Mesenchymal stem cell (in vitro differentiated cells and primary cell): Measurements from ENCODE around the gene CAMK2G.

Experiments
- DNase-seq: peaks from one replicate; pipeline ENCODE4 v3.0.0-alpha.2; 2013
- H2AFZ ChIP-seq: one replicate; pipeline ENCODE4 v1.6.1; 2013; ENCODE audit warnings: low read depth, mild to moderate bottlenecking, control low read depth, inconsistent platforms, low read length, moderate library complexity
- H2AK5ac ChIP-seq: 2 replicates; pipeline ENCODE4 v1.6.1; 2013; ENCODE audit warnings: low read length, moderate library complexity, mild to moderate bottlenecking, inconsistent platforms; ENCODE audit not compliant: severe bottlenecking
- H2BK120ac ChIP-seq: one replicate; pipeline ENCODE4 v1.6.1; 2013; ENCODE audit warnings: low read depth, mild to moderate bottlenecking, inconsistent platforms, low read length, moderate library complexity
- H2BK12ac ChIP-seq, 2 experiments: one replicate each; pipeline ENCODE4 v1.6.1; 2013; ENCODE audit warnings: inconsistent platforms in 2 of 2, low read length in 2 of 2, mild to moderate bottlenecking in 2 of 2, moderate library complexity in 2 of 2, control low read depth in 1 of 2
- H2BK15ac ChIP-seq: one replicate; pipeline ENCODE4 v1.6.1; 2013; ENCODE audit warnings: mild to moderate bottlenecking, low read depth, inconsistent platforms; ENCODE audit not compliant: poor library complexity, severe bottlenecking
- H2BK5ac ChIP-seq: 2 replicates; pipeline ENCODE4 v1.6.1; 2013; ENCODE audit warnings: low read depth, mild to moderate bottlenecking, low read length, control low read depth, inconsistent platforms; ENCODE audit not compliant: poor library complexity, severe bottlenecking
- H3K14ac ChIP-seq, 2 experiments: one replicate each; pipeline ENCODE4 v1.6.1; 2013; ENCODE audit warnings: inconsistent platforms in 2 of 2, low read length in 2 of 2, control low read depth in 1 of 2, mild to moderate bottlenecking in 1 of 2, moderate library complexity in 1 of 2
- H3K18ac ChIP-seq, 2 experiments: one replicate each; pipeline ENCODE4 v1.6.1; 2013; ENCODE audit warnings: inconsistent platforms in 2 of 2, low read length in 2 of 2, control low read depth in 1 of 2, low read depth in 1 of 2, mild to moderate bottlenecking in 1 of 2
- H3K23ac ChIP-seq, 2 experiments: one replicate each; pipeline ENCODE4 v1.6.1; 2013; ENCODE audit warnings: inconsistent platforms in 2 of 2, low read length in 2 of 2, mild to moderate bottlenecking in 2 of 2, moderate library complexity in 2 of 2, control low read depth in 1 of 2
- H3K27ac ChIP-seq: 2 replicates; pipeline ENCODE4 v1.5.1; 2013; ENCODE audit warnings: mild to moderate bottlenecking, moderate library complexity, low read length, control low read depth, inconsistent platforms; ENCODE audit not compliant: poor library complexity, severe bottlenecking
- H3K27me3 ChIP-seq, 2 experiments: 2 replicates each; pipeline versions ENCODE4 v1.6.1 to v1.7.0; 2013; ENCODE audit warnings: low read length in 2 of 2, mild to moderate bottlenecking in 2 of 2, moderate library complexity in 2 of 2, control low read depth in 1 of 2, inconsistent platforms in 1 of 2; ENCODE audit not compliant: control insufficient read depth in 1 of 2, insufficient read depth in 1 of 2
- H3K36me3 ChIP-seq, 2 experiments: 2 replicates each; pipeline versions ENCODE4 v1.6.1 to v1.7.0; 2013; ENCODE audit warnings: low read length in 2 of 2, control low read depth in 1 of 2, inconsistent platforms in 1 of 2, low read depth in 1 of 2, mild to moderate bottlenecking in 1 of 2; ENCODE audit not compliant: insufficient read depth in 2 of 2, control insufficient read depth in 1 of 2
- H3K4ac ChIP-seq, 2 experiments: one replicate each; pipeline ENCODE4 v1.6.1; 2013; ENCODE audit warnings: inconsistent platforms in 2 of 2, low read length in 2 of 2, mild to moderate bottlenecking in 2 of 2, moderate library complexity in 2 of 2, control low read depth in 1 of 2, low read depth in 1 of 2
- H3K4me1 ChIP-seq: 2 replicates; pipeline ENCODE4 v1.6.1; 2013; ENCODE audit warnings: low read depth, low read length, control low read depth; ENCODE audit not compliant: control insufficient read depth, insufficient read depth
- H3K4me2 ChIP-seq: 2 replicates; pipeline ENCODE4 v1.6.1; 2013; ENCODE audit warnings: low read length, mild to moderate bottlenecking, inconsistent platforms; ENCODE audit not compliant: poor library complexity, severe bottlenecking
- H3K4me3 ChIP-seq, 2 experiments: 2 replicates each; pipeline versions ENCODE4 v1.5.1 to v1.7.0; 2013; ENCODE audit warnings: low read length in 2 of 2, mild to moderate bottlenecking in 2 of 2, control low read depth in 1 of 2, low read depth in 1 of 2; ENCODE audit not compliant: insufficient read depth in 1 of 2
- H3K79me1 ChIP-seq: replicated peaks from 2 replicates; pipeline ENCODE4 v1.6.1; 2013; ENCODE audit warnings: mild to moderate bottlenecking, control low read depth, low read length, inconsistent platforms; ENCODE audit not compliant: poor library complexity, severe bottlenecking
- H3K9ac ChIP-seq: 2 replicates; pipeline ENCODE4 v1.7.0; 2013; ENCODE audit warnings: mild to moderate bottlenecking, low read length, moderate library complexity
- H3K9me3 ChIP-seq: 2 replicates; pipeline ENCODE4 v1.7.0; 2013; ENCODE audit warnings: mild to moderate bottlenecking, low read length; ENCODE audit not compliant: control insufficient read depth
- H4K8ac ChIP-seq: one replicate; pipeline ENCODE4 v1.6.1; 2013; ENCODE audit warnings: inconsistent platforms, mild to moderate bottlenecking, low read length, moderate library complexity
- H4K91ac ChIP-seq: one replicate; pipeline ENCODE4 v1.6.1; 2013; ENCODE audit warnings: mild to moderate bottlenecking, low read length, inconsistent platforms
- WGBS: methylation state at CpG from one replicate; pipeline ENCODE4 v1.1.7; 2013; ENCODE audit warnings: mixed read lengths; 5-methylcytosine and 5-hydroxymethylcytosine counted together

CAMK2G gene

DNA sequence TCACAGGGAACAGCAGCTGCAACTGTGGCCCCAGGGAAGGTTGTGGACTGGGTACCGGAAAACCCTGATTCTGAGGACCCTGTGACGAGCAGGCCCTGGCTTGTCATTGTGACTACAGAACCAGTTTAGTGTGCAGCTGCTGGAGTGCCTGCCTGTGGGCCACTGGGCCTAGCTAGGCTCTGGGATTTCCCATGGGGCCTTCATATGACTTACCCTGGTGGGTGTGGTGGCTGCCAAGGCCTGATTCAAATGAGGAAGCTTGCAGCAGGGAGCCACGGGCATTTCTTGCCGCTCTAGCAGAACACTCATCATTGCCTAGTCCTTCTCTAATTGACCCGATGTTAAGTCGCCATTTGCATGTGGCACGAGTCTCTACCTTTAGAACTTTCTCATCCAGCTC is 14.7 kb upstream of the CAMK2G start:
- H2AK5ac ChIP-seq = peak overlapping the region; percentile 99
- H3K18ac ChIP-seq = peak overlapping the region; percentile 6 to 90
- no peak overlapping the region for H2BK15ac ChIP-seq
- H3K36me3 ChIP-seq = no peaks in the 10 kb centered on the region
- H3K4ac ChIP-seq = peak overlapping the region; percentile 96 to 99
- H2BK5ac ChIP-seq = no peak overlapping the region
- peaks cover 2% of the 10 kb centered on the region for H3K79me1 ChIP-seq
- DNase-seq = peak; percentile 78
- peak overlapping the region; percentile 94 to 99 for H2BK12ac ChIP-seq
- peak overlapping the region; percentile 18 for H2AFZ ChIP-seq
- H3K27me3 ChIP-seq = no peaks in the 10 kb centered on the region
- peak overlapping the region; percentile 37 for H2BK120ac ChIP-seq
- H3K9ac ChIP-seq = peak overlapping the region; percentile 86
- no peaks in the 10 kb centered on the region for H3K9me3 ChIP-seq
- H3K4me1 ChIP-seq = peaks cover 27% of the 10 kb centered on the region
- no peak overlapping the region for H3K4me2 ChIP-seq
- whole genome bisulfite sequencing = 69% methylated on average over 7 of the region's 7 CpGs
- no peak overlapping the region for H3K4me3 ChIP-seq
- H4K91ac ChIP-seq = peak overlapping the region; percentile 74
- H3K27ac ChIP-seq = peak overlapping the region; percentile 100
- H3K23ac ChIP-seq = no peak overlapping the region
- H4K8ac ChIP-seq = peak overlapping the region; percentile 82
- peak overlapping the region in 1 of 2 experiments; percentile 87 for H3K14ac ChIP-seq

DNA sequence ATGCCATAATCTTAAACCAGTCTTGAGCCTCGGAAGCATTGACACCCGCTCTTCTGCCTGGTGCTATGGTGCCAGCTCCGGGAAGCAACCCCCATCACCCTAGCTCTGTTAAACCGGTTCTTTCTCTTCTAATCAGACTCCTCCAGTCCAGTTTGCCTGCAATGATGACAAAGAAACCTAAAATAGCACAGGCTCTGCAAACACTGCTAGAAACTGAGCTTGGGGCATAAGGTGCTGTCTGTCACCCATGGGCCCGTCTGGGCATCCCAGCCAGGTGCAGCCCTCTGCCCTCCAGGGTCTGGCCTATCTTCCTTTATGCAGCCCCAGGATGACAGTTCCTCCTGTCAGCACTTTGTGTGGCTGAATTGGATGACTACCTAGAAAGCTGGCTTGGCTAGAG is 14.2 kb upstream of the CAMK2G start:
- peak overlapping the region; percentile 74 for H4K91ac ChIP-seq

DNA sequence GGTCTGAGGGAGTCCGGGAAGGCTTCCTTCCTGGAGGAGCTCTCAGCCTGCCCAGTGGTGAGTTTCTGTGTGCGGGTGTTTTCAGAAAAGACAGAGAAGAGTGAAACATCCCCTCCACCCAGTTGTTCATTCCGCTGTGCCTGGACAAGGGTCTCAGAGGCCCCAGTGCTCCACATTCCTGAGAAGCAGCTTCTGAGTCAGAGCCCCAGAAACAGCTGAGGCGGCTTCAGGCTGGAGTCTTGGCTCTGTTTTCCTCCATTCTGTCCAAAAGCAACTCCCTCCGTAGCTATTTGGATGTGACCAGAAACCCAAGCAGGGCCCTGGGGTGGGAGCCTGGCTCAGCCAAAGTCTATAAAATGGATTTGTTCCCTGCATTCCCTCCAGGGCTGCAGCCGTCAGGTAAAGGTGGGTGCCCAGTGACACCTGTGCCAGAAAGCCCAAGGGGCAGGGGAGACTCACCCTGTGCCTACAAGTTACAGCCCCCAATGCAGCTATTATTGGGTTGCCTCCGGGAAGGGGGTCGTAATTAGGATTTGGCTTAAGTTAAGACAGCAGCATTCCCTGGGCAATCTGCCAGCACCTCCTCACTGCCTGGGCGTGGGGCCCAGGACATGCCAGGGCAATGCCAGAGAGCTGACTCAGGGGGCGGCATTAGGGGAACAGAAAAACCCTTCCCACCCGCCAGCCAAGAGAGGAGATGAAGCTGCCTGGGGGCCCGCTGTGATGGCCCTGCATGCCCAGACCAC is 13.1 kb upstream of the CAMK2G start:
- Histone ChIP-seq H3K27ac (peak overlapping the region; percentile 100), H2BK5ac (peak overlapping the region; percentile 99), H3K9ac (peak overlapping the region; percentile 86), H3K4me1 (peaks cover 24% of the 10 kb centered on the region), H3K79me1 (peaks cover under 1% of the 10 kb centered on the region), H2BK15ac (peak overlapping the region; percentile 90), H4K91ac (peak overlapping the region; percentile 97), H3K27me3 (no peaks in the 10 kb centered on the region), H2AK5ac (peak overlapping the region; percentile 73), H3K14ac (peak overlapping the region in 1 of 2 experiments; percentile 87), H3K4me2 (peak overlapping the region; percentile 57), H3K4me3 (peak overlapping the region in 1 of 2 experiments; percentile 40), H2AFZ (no peak overlapping the region), H3K23ac (peak overlapping the region in 1 of 2 experiments; percentile 98), H2BK12ac (peak overlapping the region; percentile 97), H3K18ac (peak overlapping the region; percentile 95 to 96), H3K9me3 (no peaks in the 10 kb centered on the region), H2BK120ac (peak overlapping the region; percentile 74), H4K8ac (peak overlapping the region; percentile 86), H3K4ac (peak overlapping the region; percentile 97 to 99), H3K36me3 (no peaks in the 10 kb centered on the region)
- peak; percentile 84 for DNase-seq
- 7% methylated on average over 11 of the region's 12 CpGs for WGBS

More for the DNA sequence above, 14.2 kb upstream of the CAMK2G start:
- no peaks in the 10 kb centered on the region for H3K27me3 ChIP-seq
- peak overlapping the region; percentile 49 for H2BK5ac ChIP-seq
- H2AFZ ChIP-seq = peak overlapping the region; percentile 18
- peak overlapping the region in 1 of 2 experiments; percentile 87 for H3K14ac ChIP-seq
- H3K27ac ChIP-seq = peak overlapping the region; percentile 100
- H3K9me3 ChIP-seq = no peaks in the 10 kb centered on the region
- peak overlapping the region; percentile 37 for H2BK120ac ChIP-seq
- peak overlapping the region; percentile 96 to 99 for H3K4ac ChIP-seq
- peaks cover 27% of the 10 kb centered on the region for H3K4me1 ChIP-seq
- peak overlapping the region; percentile 94 to 99 for H2BK12ac ChIP-seq
- DNase-seq = peak; percentile 33
- peak overlapping the region; percentile 82 for H4K8ac ChIP-seq
- H2AK5ac ChIP-seq = peak overlapping the region; percentile 99
- no peak overlapping the region for H3K4me3 ChIP-seq
- H2BK15ac ChIP-seq = peak overlapping the region; percentile 65
- peak overlapping the region; percentile 86 for H3K9ac ChIP-seq
- peak overlapping the region; percentile 6 to 90 for H3K18ac ChIP-seq
- peaks cover 2% of the 10 kb centered on the region for H3K79me1 ChIP-seq
- peak overlapping the region in 1 of 2 experiments; percentile 74 for H3K23ac ChIP-seq
- 81% methylated on average over 5 of the region's 5 CpGs for WGBS
- H3K36me3 ChIP-seq = no peaks in the 10 kb centered on the region
- no peak overlapping the region for H3K4me2 ChIP-seq

DNA sequence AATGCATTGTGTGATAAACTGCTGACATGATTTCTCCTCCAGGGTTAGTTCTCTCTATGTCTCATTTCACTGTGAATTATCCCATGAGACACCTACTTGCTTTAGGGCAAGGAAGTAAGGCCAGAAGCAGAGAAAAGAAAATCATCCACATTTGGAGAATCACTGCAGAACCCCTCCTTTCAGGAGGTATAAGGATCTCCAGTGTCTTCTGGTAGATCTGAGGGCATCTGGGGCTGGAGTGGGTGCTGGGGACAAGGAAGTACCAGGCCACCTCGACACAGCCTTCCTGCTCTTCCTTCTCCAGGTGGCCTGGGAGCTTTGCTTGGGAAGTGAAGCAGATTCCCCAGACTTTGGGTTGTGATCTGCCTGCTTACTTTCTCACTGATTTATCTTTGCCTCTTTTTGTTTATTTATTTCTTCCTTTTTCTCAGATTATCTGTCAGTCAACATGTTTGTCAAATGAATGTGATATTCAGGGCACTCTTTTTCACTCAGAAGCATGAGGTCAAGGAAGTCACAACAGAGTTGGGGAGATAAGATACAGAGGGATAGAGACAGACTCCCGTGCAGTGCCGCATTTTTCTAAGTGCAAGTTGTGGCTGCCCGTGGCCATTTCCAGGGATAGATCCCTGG is 12.4 kb upstream of the CAMK2G start:
- Histone ChIP-seq H2AFZ (no peak overlapping the region), H3K9ac (peak overlapping the region; percentile 86), H3K4ac (peak overlapping the region; percentile 19 to 99), H3K9me3 (no peaks in the 10 kb centered on the region), H3K14ac (no peak overlapping the region), H3K4me2 (peak overlapping the region; percentile 3), H3K4me3 (peak overlapping the region in 1 of 2 experiments; percentile 49), H3K4me1 (peaks cover 22% of the 10 kb centered on the region), H4K8ac (peak overlapping the region; percentile 92), H2BK12ac (peak overlapping the region; percentile 89 to 97), H2BK15ac (peak overlapping the region; percentile 97), H2AK5ac (peak overlapping the region; percentile 71), H3K27ac (peak overlapping the region; percentile 100), H3K79me1 (no peaks in the 10 kb centered on the region), H4K91ac (peak overlapping the region; percentile 97), H2BK120ac (peak overlapping the region; percentile 81), H3K18ac (peak overlapping the region; percentile 95 to 96), H3K23ac (no peak overlapping the region), H3K36me3 (no peaks in the 10 kb centered on the region), H3K27me3 (no peaks in the 10 kb centered on the region), H2BK5ac (peak overlapping the region; percentile 60)
- DNase-seq = peak; percentile 55
- 2% methylated on average over 4 of the region's 4 CpGs for WGBS
